GM20000 (cell line): Measurements from ENCODE around the gene TCERG1L.

ENCODE experiments used
- DNase-seq: peaks from one replicate; pipeline ENCODE4 v3.0.0; 2012; ENCODE audit warnings: low spot score
- CTCF ChIP-seq: IDR thresholded peaks from 2 replicates; pipeline ENCODE4 v1.5.1; 2012; ENCODE audit warnings: mild to moderate bottlenecking, control low read depth; ENCODE audit errors: extremely low read depth, missing control alignments

The TCERG1L gene

GRCh38 chr10:131204406-131205152, 106.9 kb downstream of the TCERG1L start:
- no peak for DNase-seq

GRCh38 chr10:131203456-131204357, 107.8 kb downstream of the TCERG1L start:
- DNase-seq = no peak
- TF ChIP-seq CTCF = no peak

More at GRCh38 chr10:131204406-131205152, 106.9 kb downstream of the TCERG1L start:
- TF ChIP-seq CTCF = no peak

GRCh38 chr10:131202990-131203389, 108.5 kb downstream of the TCERG1L start:
- DNase-seq = no peak

GRCh38 chr10:131201741-131202515, 109.6 kb downstream of the TCERG1L start:
- no peak for DNase-seq
- TF ChIP-seq CTCF = no peak

More at GRCh38 chr10:131202990-131203389, 108.5 kb downstream of the TCERG1L start:
- no peak for TF ChIP-seq CTCF

GRCh38 chr10:131200856-131201470, 110.6 kb downstream of the TCERG1L start:
- no peak for TF ChIP-seq CTCF
- no peak for DNase-seq

- DNase-seq = no peak
Observed at GRCh38 chr10:131199646-131200045, 111.9 kb downstream of the TCERG1L start.

More at GRCh38 chr10:131199646-131200045, 111.9 kb downstream of the TCERG1L start:
- TF ChIP-seq CTCF = no peak
